ENCODE data around the gene IRF8.
"Not testable (repeated sequence)": the region's sequence is repeated elsewhere in the genome, so short reads cannot be mapped to it uniquely, and the experiment has no call there.

The IRF8 gene

GRCh38 chr16:85898521-85899442 lies at the start of gene IRF8:
TSS of gene IRF8 (plus strand) at chr16:85899162. CDS start at chr16:85903016, 3,854 bp downstream.
- peak; percentile 65 to 76 (median 74) for DNase-seq (ENCODE audit: low read depth in 2 of 3, low spot score in 2 of 3)

DNA sequence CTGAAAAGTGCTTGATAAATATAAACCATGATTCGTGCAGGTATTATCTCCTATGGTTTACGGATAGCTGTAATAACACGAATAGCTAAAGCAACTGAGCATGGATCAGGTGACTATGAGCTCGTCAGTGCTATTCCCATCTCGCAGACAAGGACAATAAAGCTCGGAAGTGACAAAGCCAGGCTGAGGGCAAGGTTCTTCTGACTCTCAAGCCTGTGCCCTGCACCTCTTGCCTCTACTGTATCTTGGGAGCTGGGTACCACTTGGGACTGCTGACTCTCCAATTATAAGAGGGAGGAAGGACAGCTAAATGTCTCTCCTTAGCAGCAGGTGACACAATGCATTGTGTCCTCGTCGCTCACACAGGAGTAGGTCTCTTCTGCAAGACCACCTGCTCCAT lies 49.6 kb upstream of the IRF8 start:
- no peak for DNase-seq (ENCODE audit: low read depth in 2 of 3, low spot score in 2 of 3)

DNA sequence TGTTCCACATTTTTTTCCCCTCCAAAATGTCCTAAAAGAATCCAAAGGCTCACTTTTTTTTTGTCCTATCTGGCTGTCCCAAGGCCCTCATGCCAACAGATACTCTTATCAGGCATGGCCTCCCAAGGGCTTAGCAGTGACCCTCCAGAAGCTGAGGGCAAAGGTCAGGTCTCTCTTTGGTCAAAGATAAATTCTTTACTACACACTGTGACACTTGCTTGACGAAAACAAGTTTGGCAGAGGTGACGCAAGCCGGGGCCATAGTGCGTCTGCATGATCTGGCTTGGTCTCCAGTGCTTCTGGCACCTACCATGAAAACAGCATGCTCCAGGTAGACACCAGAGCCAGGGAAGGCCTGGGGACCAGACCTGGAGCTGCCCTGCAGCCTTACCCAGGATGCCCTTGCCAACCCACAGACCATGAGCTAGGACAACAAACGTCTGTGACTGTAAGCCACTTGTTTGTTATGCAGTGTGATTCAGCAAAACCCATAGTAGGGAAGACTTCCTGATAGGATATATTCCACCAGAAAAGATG lies 48.5 kb upstream of the IRF8 start:
- DNase-seq (ENCODE audit: low read depth in 2 of 3, low spot score in 2 of 3), result no peak

GRCh38 chr16:85851034-85851785 lies 47.8 kb upstream of the IRF8 start:
- no peak for DNase-seq (ENCODE audit: low read depth in 2 of 3, low spot score in 2 of 3)

GRCh38 chr16:85853547-85854545 lies 45.1 kb upstream of the IRF8 start:
- no peak for DNase-seq (ENCODE audit: low read depth in 2 of 3, low spot score in 2 of 3)

DNA sequence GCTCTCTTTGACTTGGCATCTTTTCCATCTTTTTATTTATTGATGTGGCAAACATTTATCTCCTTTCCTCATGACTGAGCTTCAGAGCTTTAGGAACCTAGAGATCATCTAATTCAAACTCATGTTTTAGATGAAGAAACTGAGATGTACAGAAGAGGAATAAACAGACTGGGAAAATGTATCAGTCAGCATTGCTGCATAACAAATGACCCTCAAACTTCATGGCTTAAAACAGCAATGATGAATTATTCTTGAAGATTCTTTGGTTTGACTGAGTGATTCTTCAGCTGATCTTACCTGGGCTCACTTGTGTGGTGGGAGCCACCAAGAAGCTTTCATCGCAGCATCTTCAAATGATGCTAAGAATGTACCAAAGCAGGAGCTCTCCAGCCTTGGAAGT lies 44.0 kb upstream of the IRF8 start:
- no peak for DNase-seq (ENCODE audit: low read depth in 2 of 3, low spot score in 2 of 3)

DNA sequence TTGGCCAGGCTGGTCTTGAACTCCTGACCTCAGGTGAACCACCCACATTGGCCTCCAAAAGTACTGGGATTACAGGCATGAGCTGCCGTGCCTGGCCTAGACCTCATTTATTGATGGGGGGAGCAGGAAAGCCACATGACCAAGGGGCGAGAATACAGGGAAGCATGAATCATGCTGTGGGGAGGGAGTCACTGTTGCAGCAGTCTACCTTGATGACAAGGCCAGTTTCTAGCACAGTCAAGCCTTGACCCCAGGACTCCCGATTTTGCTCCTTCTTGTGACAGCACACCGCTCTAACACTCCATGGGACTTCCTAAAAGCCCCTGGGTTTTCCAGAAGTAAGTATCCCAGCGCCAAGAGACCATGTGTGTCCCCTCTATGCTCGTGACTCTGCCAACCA lies 42.9 kb upstream of the IRF8 start:
- DNase-seq (ENCODE audit: low read depth in 2 of 3, low spot score in 2 of 3), result no peak

GRCh38 chr16:85856585-85856984 lies 42.4 kb upstream of the IRF8 start:
- no peak for DNase-seq (ENCODE audit: low read depth in 2 of 3, low spot score in 2 of 3)

GRCh38 chr16:85857406-85857805 lies 41.6 kb upstream of the IRF8 start:
- DNase-seq (ENCODE audit: low read depth in 2 of 3, low spot score in 2 of 3), result no peak

DNA sequence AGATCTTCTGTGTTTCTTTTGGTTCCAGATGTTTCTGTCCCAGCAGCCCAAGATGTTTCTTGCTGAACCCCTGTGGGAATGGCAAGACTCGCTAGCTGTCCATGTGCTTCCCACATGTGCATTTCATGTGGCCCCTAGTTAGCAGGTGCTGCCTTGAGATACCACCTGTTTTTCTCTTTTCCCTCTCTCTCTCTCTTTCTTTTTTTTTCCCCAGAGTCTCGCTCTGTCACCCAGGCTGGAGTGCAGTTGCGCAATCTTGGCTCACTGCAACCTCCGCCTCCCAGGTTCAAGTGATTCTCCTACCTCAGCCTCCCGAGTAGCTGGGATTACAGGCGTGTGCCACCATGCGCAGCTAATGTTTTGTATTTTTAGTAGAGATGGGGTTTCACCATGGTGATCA lies 40.4 kb upstream of the IRF8 start:
- not testable (repeated sequence) for DNase-seq (ENCODE audit: low read depth in 2 of 3, low spot score in 2 of 3)

- no peak for DNase-seq (ENCODE audit: low read depth in 2 of 3, low spot score in 2 of 3)
Measured at GRCh38 chr16:85858984-85859817, 39.8 kb upstream of the IRF8 start.

- no peak for DNase-seq (ENCODE audit: low read depth in 2 of 3, low spot score in 2 of 3)
Measured at GRCh38 chr16:85859818-85860125, 39.2 kb upstream of the IRF8 start.

DNA sequence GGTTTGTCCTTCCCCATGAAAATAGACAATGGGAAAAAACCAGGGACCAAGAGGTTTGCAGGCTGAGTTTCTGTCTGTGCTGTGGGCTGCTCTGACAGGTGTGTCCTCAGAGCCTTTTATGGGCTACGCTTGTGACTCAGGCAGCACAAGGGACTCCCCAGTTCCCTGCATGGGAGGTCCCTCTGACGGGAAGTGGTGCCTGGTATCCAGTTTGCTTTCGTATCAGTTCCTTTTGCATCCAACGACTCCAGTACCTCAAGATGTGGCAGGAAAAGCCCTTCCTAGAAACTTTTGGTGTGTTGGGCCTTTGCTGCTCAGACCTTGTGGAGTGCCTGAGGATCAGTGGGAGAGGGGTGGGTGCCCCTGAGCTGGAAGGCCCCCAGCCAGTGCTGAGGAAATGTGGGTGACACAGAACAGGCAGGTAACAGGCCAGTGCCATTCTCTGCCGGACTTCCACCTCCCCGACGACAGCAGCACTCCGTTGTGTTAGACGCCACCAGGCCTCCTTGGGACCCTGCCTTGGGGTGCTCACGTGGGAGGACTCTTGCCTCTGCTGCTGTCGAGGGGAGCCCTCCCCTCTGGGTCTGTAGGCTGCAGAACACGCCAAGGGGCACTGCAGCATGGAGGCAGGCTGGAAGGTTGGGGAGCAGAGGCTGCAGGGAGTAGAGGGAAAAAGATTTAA lies 38.4 kb upstream of the IRF8 start:
- DNase-seq (ENCODE audit: low read depth in 2 of 3, low spot score in 2 of 3), result no peak

- DNase-seq (ENCODE audit: low read depth in 2 of 3, low spot score in 2 of 3), result no peak
Measured at GRCh38 chr16:85861095-85861825, 37.7 kb upstream of the IRF8 start.

DNA sequence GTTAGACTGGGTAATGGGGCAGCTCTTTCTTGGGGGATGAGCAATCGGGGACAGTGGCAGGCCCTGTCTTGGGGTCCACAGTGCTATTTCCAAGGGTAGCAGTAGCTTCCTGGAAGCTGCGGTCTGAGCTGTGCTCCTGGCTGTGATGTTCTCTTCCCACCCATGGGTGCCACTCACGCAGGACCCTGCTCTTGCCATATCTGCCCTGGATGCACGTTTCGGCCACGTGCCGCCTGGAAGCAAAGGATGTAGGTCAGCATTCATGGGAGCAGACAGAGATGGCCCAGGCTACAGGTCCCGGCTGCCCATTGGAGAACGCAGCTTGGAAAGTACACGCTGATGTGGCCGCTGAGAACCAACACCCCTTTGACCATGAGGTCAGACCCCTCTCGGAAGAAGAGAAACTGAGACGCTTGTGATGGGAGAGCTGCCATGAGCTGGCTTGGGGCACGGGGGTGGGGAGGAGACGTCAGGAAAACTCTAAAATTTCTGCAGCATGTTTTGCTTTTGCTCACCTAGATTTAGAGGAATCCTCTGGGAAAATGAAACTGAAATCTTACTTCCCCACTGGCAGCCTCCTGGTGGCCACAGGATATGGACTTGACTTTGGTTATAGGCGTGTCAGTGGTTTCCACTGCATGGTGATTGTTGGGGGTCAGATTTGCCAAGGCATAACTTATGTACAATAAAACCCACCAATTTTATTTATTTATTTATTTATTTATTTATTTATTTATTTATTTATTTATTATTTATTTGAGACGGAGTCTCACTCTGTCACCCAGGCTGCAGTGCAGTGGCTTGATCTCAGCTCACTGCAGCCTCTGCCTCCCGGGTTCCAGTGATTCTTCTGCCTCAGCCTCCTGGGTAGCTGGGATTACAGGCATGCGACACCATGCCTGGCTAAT lies 36.2 kb upstream of the IRF8 start:
- DNase-seq (ENCODE audit: low read depth in 2 of 3, low spot score in 2 of 3), result no peak

GRCh38 chr16:85863384-85863774 lies 35.6 kb upstream of the IRF8 start:
- DNase-seq (ENCODE audit: low read depth in 2 of 3, low spot score in 2 of 3), result no peak

DNA sequence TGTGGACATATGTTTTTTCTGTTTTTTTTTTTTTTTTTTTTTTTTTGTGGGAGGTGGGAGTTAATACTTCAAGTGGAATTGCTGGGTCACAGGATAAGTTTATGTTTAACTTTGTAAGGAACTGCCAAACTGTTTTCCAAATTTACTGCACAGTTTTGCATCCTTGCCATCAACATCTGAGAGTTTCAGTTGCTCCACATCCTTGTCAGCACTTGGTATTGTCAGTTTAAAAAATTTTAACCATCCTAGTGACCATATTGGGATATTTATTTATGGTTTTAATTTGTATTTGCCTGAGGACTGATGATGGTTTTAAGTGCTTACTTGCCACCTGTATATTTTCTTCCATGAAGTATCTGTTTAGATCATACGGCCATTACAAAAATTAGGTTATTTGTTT lies 34.0 kb upstream of the IRF8 start:
- DNase-seq (ENCODE audit: low read depth in 2 of 3, low spot score in 2 of 3), result no peak

DNA sequence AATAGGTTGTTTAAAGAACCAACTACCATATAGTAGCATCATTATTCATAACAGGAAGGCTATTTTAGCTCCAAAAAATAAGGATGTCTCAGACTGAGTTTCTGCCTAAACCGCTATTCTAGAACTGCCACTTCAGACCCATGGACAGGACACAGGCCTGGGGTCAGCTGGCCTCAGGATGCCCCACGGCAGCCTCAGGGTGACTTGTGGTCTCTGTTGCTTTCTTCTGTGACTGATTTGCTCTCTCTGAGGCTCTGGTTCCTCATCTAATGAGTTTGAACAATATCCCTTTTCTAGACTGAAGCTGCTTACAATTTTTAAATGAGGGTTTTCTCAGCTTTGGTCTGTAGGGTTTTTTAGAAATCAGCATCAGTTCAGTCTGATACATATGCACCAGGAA lies 31.8 kb upstream of the IRF8 start:
- DNase-seq (ENCODE audit: low read depth in 2 of 3, low spot score in 2 of 3), result no peak

Data from activated CD8-positive, alpha-beta memory T cell treated with anti-CD3 and anti-CD28 coated beads for 48 hours (primary cell).